H1 (cell line): Measurements from ENCODE around the gene NDEL1. TPM values are rescaled to one million over a fixed set of nuclear protein-coding genes. Genes with fewer than 3 reads are reported as not detected.

Experiments used
- ATF2 ChIP-seq: IDR thresholded peaks from 2 replicates; pipeline ENCODE4 v1.6.1; 2012; ENCODE audit warnings: low read length, inconsistent platforms
- EGR1 ChIP-seq: IDR thresholded peaks from 2 replicates; pipeline ENCODE4 v1.6.1; 2011; ENCODE audit warnings: low read depth, low read length, borderline replicate concordance
- GABPA ChIP-seq: IDR thresholded peaks from 2 replicates; pipeline ENCODE4 v1.6.1; 2011; ENCODE audit warnings: mild to moderate bottlenecking, low read length, moderate library complexity, borderline replicate concordance; ENCODE audit not compliant: insufficient read depth
- SUZ12 ChIP-seq: fragments of 200-600 bp; sonication (generic); IDR thresholded peaks from 2 replicates; pipeline ENCODE4 v1.6.1; 2012; ENCODE audit warnings: mild to moderate bottlenecking, inconsistent platforms, low read length, moderate library complexity, mixed read lengths
- TBP ChIP-seq: IDR thresholded peaks from 2 replicates; pipeline ENCODE4 v1.6.1; 2011; ENCODE audit warnings: low read depth, low read length, improper control_type of control experiment
- ZNF274 ChIP-seq: IDR thresholded peaks from 2 replicates; pipeline ENCODE4 v1.7.0; 2012; ENCODE audit warnings: low read length, borderline replicate concordance; ENCODE audit errors: extremely low read depth
- polyA plus RNA-seq, 7 experiments: library from polyadenylated mRNA; depleted of rRNA in 3 of 7; stranded (reverse) in 5 of 7; unstranded in 2 of 7; fragments of >200 nt in 5 of 7; fragments of 200-250 nt in 2 of 7; gene quantifications; 1 replicate in 5 of 7; 2 replicates in 1 of 7; 4 replicates in 1 of 7; pipeline versions ENCODE4 v1.2.1 to v1.2.3, GENCODE V29; 2011 to 2013; ENCODE audit warnings: missing spikeins in 2 of 7, mixed read lengths in 2 of 7
- total RNA-seq: library from RNA; stranded (reverse); fragmentation: NEBNext Ultra II Directional; extraction: Animal tissue kit (Norgen Biotek cat#: 25700); gene quantifications from 2 replicates; pipeline ENCODE4 v1.2.1, GENCODE V29; 2021

Gene NDEL1
- total and polyA plus RNA-seq, 2 of the 8 experiments (the other 6 are each of a cell fraction or from before 2014, with no cell fraction given), result 31.1 to 32.9 TPM

- TF ChIP-seq GABPA (no peak), ZNF274 (no peak), ATF2 (no peak), EGR1 (no peak), SUZ12 (no peak), TBP (no peak)
Measured at GRCh38 chr17:8467527-8467926, 31.8 kb downstream of the NDEL1 start (continued).
